H1 (cell line): ENCODE results near the gene CPPED1. TPM values are rescaled to one million over a fixed set of nuclear protein-coding genes. Genes with fewer than 3 reads are reported as not detected.

Experiments used
- CTCF ChIA-PET: fragments of 300-600 bp; sonication (Branson Sonifier 250); formaldehyde crosslinking; loops from one replicate; lab custom pipeline; 2021; ENCODE audit not compliant: partially characterized antibody; lab: Charles Lee
- POLR2A ChIA-PET: fragments of 300-600 bp; sonication (Branson Sonifier 250); formaldehyde crosslinking; loops from one replicate; lab custom pipeline; 2021; ENCODE audit warnings: inconsistent platforms; ENCODE audit not compliant: partially characterized antibody; lab: Charles Lee
- DNase-seq, 2 experiments: peaks; one replicate each; pipeline versions ENCODE4 v3.0.0 to v3.0.0-alpha.2; 2010 to 2022; ENCODE audit warnings: low spot score in 2 of 2, low read depth in 1 of 2, mixed read lengths in 1 of 2
- FAIRE-seq: peaks from 2 replicates; lab custom pipeline; 2011; peaks lifted over from hg19 to GRCh38; lab: Jason Lieb, UNC
- H2AFZ ChIP-seq: 2 replicates; pipeline ENCODE4 v1.8.1; 2012; ENCODE audit warnings: low read length, inconsistent platforms
- H2AK5ac ChIP-seq: 2 replicates; pipeline ENCODE4 v1.6.1; 2013; ENCODE audit warnings: low read depth, low read length
- H2BK120ac ChIP-seq: replicated peaks from 2 replicates; pipeline ENCODE3; 2013; ENCODE audit warnings: low read depth, low read length, inconsistent platforms
- H2BK12ac ChIP-seq: 2 replicates; pipeline ENCODE4 v1.6.1; 2013; ENCODE audit warnings: low read depth, low read length
- H2BK15ac ChIP-seq: 2 replicates; pipeline ENCODE4 v1.6.1; 2013; ENCODE audit warnings: low read length
- H2BK20ac ChIP-seq: 2 replicates; pipeline ENCODE4 v1.6.1; 2013; ENCODE audit warnings: low read length
- H2BK5ac ChIP-seq: 2 replicates; pipeline ENCODE4 v1.6.1; 2013; ENCODE audit warnings: low read depth, low read length
- H3K14ac ChIP-seq: 2 replicates; pipeline ENCODE4 v1.6.1; 2013; ENCODE audit warnings: inconsistent platforms; ENCODE audit not compliant: insufficient read length
- H3K18ac ChIP-seq: 2 replicates; pipeline ENCODE4 v1.6.1; 2013; ENCODE audit warnings: low read length; ENCODE audit errors: extremely low read depth
- H3K23ac ChIP-seq: 2 replicates; pipeline ENCODE4 v1.6.1; 2013; ENCODE audit warnings: inconsistent platforms; ENCODE audit not compliant: insufficient read length
- H3K23me2 ChIP-seq: 2 replicates; pipeline ENCODE4 v1.6.1; 2013; ENCODE audit warnings: low read depth, low read length
- H3K27ac ChIP-seq: 2 replicates; pipeline ENCODE4 v1.6.1; 2011; ENCODE audit warnings: low read depth, low read length, inconsistent platforms
- H3K27me3 ChIP-seq, 4 experiments: replicated peaks in 1 of 4; 1 replicate in 1 of 4; 2 replicates in 3 of 4; pipeline versions ENCODE4 v1.6.1 to v1.8.1; 2011 to 2013; ENCODE audit warnings: low read length in 3 of 4, mild to moderate bottlenecking in 3 of 4, inconsistent platforms in 2 of 4, mixed read lengths in 2 of 4, moderate library complexity in 1 of 4; ENCODE audit not compliant: control insufficient read depth in 3 of 4, insufficient read depth in 3 of 4; ENCODE audit errors: extremely low read depth in 1 of 4
- H3K36me3 ChIP-seq, 4 experiments: 2 replicates each; pipeline versions ENCODE4 v1.6.1 to v1.8.1; 2011 to 2013; ENCODE audit warnings: mild to moderate bottlenecking in 4 of 4, low read length in 3 of 4, moderate library complexity in 2 of 4, control low read depth in 1 of 4, inconsistent platforms in 1 of 4; ENCODE audit not compliant: insufficient read depth in 4 of 4, control insufficient read depth in 2 of 4
- H3K4ac ChIP-seq: replicated peaks from 2 replicates; pipeline ENCODE3; 2013; ENCODE audit warnings: low read length, low read depth, mixed read lengths, inconsistent platforms; ENCODE audit not compliant: insufficient read length
- H3K4me1 ChIP-seq, 4 experiments: replicated peaks in 1 of 4; 1 replicate in 1 of 4; 2 replicates in 3 of 4; pipeline versions ENCODE4 v1.6.1 to v1.8.1; 2011 to 2013; ENCODE audit warnings: low read length in 3 of 4, inconsistent platforms in 2 of 4, mixed read lengths in 1 of 4; ENCODE audit not compliant: insufficient read depth in 4 of 4, control insufficient read depth in 3 of 4
- H3K4me2 ChIP-seq, 2 experiments: 2 replicates each; pipeline versions ENCODE4 v1.6.1 to v1.8.1; 2011 to 2013; ENCODE audit warnings: low read depth in 2 of 2, low read length in 2 of 2, control low read depth in 1 of 2, inconsistent platforms in 1 of 2, mild to moderate bottlenecking in 1 of 2; ENCODE audit not compliant: insufficient read depth in 1 of 2
- H3K4me3 ChIP-seq, 4 experiments: fragments of 200-600, 300-600 bp in 1 of 4; sonication (generic), shearing (Covaris generic), sonication (Bioruptor Twin) in 1 of 4; 2 replicates each; pipeline versions ENCODE4 v1.5.1 to v1.8.1; 2011 to 2016; ENCODE audit warnings: low read length in 4 of 4, low read depth in 3 of 4, control low read depth in 2 of 4, inconsistent platforms in 2 of 4, mild to moderate bottlenecking in 2 of 4, mixed read lengths in 1 of 4, moderate library complexity in 1 of 4; ENCODE audit not compliant: insufficient read depth in 2 of 4; ENCODE audit errors: extremely low read depth in 1 of 4
- H3K56ac ChIP-seq: replicated peaks from 2 replicates; pipeline ENCODE3; 2013; ENCODE audit warnings: low read depth, mild to moderate bottlenecking, mixed read lengths, low read length, inconsistent platforms; ENCODE audit not compliant: insufficient read length
- H3K79me1 ChIP-seq: 2 replicates; pipeline ENCODE4 v1.6.1; 2013; ENCODE audit warnings: low read depth, low read length, control low read depth
- H3K79me2 ChIP-seq, 2 experiments: 2 replicates each; pipeline versions ENCODE4 v1.6.1 to v1.8.1; 2012 to 2013; ENCODE audit warnings: low read length in 2 of 2, mild to moderate bottlenecking in 2 of 2, inconsistent platforms in 1 of 2; ENCODE audit not compliant: insufficient read depth in 2 of 2, control insufficient read depth in 1 of 2
- H3K9ac ChIP-seq, 4 experiments: replicated peaks in 1 of 4; 1 replicate in 1 of 4; 2 replicates in 3 of 4; pipeline versions ENCODE4 v1.6.1 to v1.8.1; 2011 to 2013; ENCODE audit warnings: low read depth in 3 of 4, low read length in 3 of 4, control low read depth in 2 of 4, mild to moderate bottlenecking in 2 of 4, moderate library complexity in 2 of 4, inconsistent platforms in 1 of 4; ENCODE audit errors: extremely low read depth in 1 of 4
- H3K9me3 ChIP-seq, 2 experiments: 2 replicates each; pipeline versions ENCODE4 v1.6.1 to v1.8.1; 2012 to 2013; ENCODE audit warnings: mild to moderate bottlenecking in 2 of 2, moderate library complexity in 2 of 2, control low read depth in 1 of 2, inconsistent platforms in 1 of 2, low read depth in 1 of 2, low read length in 1 of 2, mixed read lengths in 1 of 2; ENCODE audit not compliant: insufficient read depth in 2 of 2
- H4K20me1 ChIP-seq, 2 experiments: replicated peaks in 1 of 2; 2 replicates each; pipeline versions ENCODE3 to v1.8.1; 2011 to 2013; ENCODE audit warnings: inconsistent platforms in 2 of 2, low read length in 2 of 2, mild to moderate bottlenecking in 1 of 2; ENCODE audit not compliant: insufficient read depth in 2 of 2, control insufficient read depth in 1 of 2
- H4K5ac ChIP-seq: 2 replicates; pipeline ENCODE4 v1.6.1; 2013; ENCODE audit warnings: low read length, low read depth, mixed read lengths, inconsistent platforms; ENCODE audit not compliant: insufficient read length
- H4K8ac ChIP-seq: 2 replicates; pipeline ENCODE4 v1.8.0; 2013; ENCODE audit warnings: mild to moderate bottlenecking, moderate library complexity, low read length, inconsistent platforms; ENCODE audit not compliant: insufficient read depth; ENCODE audit errors: extremely low read depth
- H4K91ac ChIP-seq: replicated peaks from 2 replicates; pipeline ENCODE3; 2013; ENCODE audit warnings: low read length, mixed read lengths, inconsistent platforms; ENCODE audit not compliant: insufficient read length
- BACH1 ChIP-seq: IDR thresholded peaks from 2 replicates; pipeline ENCODE4 v1.6.1; 2012; ENCODE audit warnings: low read length, improper control_type of control experiment
- BCL11A ChIP-seq, 2 experiments: IDR thresholded peaks; one replicate each; pipeline ENCODE4 v1.6.1; 2011; ENCODE audit warnings: low read depth in 2 of 2, low read length in 2 of 2, mild to moderate bottlenecking in 2 of 2
- HDAC2 ChIP-seq, 2 experiments: fragments of 300-600 bp in 1 of 2; sonication (generic) in 1 of 2; IDR thresholded peaks; 2 replicates each; pipeline ENCODE4 v1.6.1; 2011 to 2012; ENCODE audit warnings: low read depth in 2 of 2, low read length in 2 of 2, mild to moderate bottlenecking in 2 of 2, moderate library complexity in 2 of 2, borderline replicate concordance in 1 of 2, inconsistent platforms in 1 of 2
- JUN ChIP-seq: IDR thresholded peaks from 2 replicates; pipeline ENCODE4 v1.6.1; 2011; ENCODE audit warnings: low read depth, mild to moderate bottlenecking, improper control_type of control experiment, low read length
- PHF8 ChIP-seq: fragments of 200-600 bp; sonication (generic); conservative IDR thresholded peaks from 2 replicates; pipeline ENCODE4 v1.7.1; 2012; ENCODE audit warnings: low read depth, mild to moderate bottlenecking, inconsistent platforms, low read length, moderate library complexity
- RXRA ChIP-seq: IDR thresholded peaks from 2 replicates; pipeline ENCODE4 v1.6.1; 2011; ENCODE audit warnings: low read depth, mild to moderate bottlenecking, low read length, moderate library complexity; ENCODE audit not compliant: insufficient read depth
- SAP30 ChIP-seq: fragments of 300-600 bp; sonication (generic); IDR thresholded peaks from 2 replicates; pipeline ENCODE4 v1.7.1; 2012; ENCODE audit warnings: low read length, moderate library complexity, mild to moderate bottlenecking, inconsistent platforms; ENCODE audit not compliant: insufficient read depth, insufficient replicate concordance
- TCF12 ChIP-seq: IDR thresholded peaks from 2 replicates; pipeline ENCODE4 v1.6.1; 2011; ENCODE audit warnings: low read depth, mild to moderate bottlenecking, low read length
- TEAD4 ChIP-seq: IDR thresholded peaks from 2 replicates; pipeline ENCODE4 v1.6.1; 2012; ENCODE audit warnings: low read depth, low read length, inconsistent platforms, mixed read lengths
- YY1 ChIP-seq: IDR thresholded peaks from 2 replicates; pipeline ENCODE4 v1.6.1; 2011; ENCODE audit warnings: low read depth, mild to moderate bottlenecking, low read length
- WGBS, 2 experiments: shearing (Covaris generic) in 1 of 2; methylation state at CpG; one replicate each; pipeline versions ENCODE4 v1.1.6 to v1.1.7; 2013 to 2015; ENCODE audit warnings: low lambda C conversion rate in 2 of 2, mixed read lengths in 2 of 2, inconsistent platforms in 1 of 2, low coverage in 1 of 2, missing lambda C conversion rate in 1 of 2; ENCODE audit not compliant: insufficient replicate concordance in 2 of 2, insufficient coverage in 1 of 2, insufficient read length in 1 of 2; ENCODE audit errors: extremely low coverage in 1 of 2, missing lambda C conversion rate in 1 of 2; 5-methylcytosine and 5-hydroxymethylcytosine counted together
- polyA plus RNA-seq, 7 experiments: library from polyadenylated mRNA; depleted of rRNA in 3 of 7; stranded (reverse) in 5 of 7; unstranded in 2 of 7; fragments of >200 nt in 5 of 7; fragments of 200-250 nt in 2 of 7; gene quantifications; 1 replicate in 5 of 7; 2 replicates in 1 of 7; 4 replicates in 1 of 7; pipeline versions ENCODE4 v1.2.1 to v1.2.3, GENCODE V29; 2011 to 2013; ENCODE audit warnings: missing spikeins in 2 of 7, mixed read lengths in 2 of 7
- total RNA-seq: library from RNA; stranded (reverse); fragmentation: NEBNext Ultra II Directional; extraction: Animal tissue kit (Norgen Biotek cat#: 25700); gene quantifications from 2 replicates; pipeline ENCODE4 v1.2.1, GENCODE V29; 2021
- TF ChIP-seq, protein P1 (sequence below): IDR thresholded peaks from 2 replicates; pipeline ENCODE4 v1.6.1; 2011; ENCODE audit warnings: low read length, improper control_type of control experiment
- TF ChIP-seq, protein P2 (sequence below): IDR thresholded peaks from 2 replicates; pipeline ENCODE4 v1.6.1; 2011; ENCODE audit warnings: low read depth, mild to moderate bottlenecking, low read length; ENCODE audit not compliant: insufficient read depth

Gene CPPED1
- total and polyA plus RNA-seq, 2 of the 8 experiments (the other 6 are each of a cell fraction or from before 2014, with no cell fraction given), result 3.5 to 11.2 TPM

DNA sequence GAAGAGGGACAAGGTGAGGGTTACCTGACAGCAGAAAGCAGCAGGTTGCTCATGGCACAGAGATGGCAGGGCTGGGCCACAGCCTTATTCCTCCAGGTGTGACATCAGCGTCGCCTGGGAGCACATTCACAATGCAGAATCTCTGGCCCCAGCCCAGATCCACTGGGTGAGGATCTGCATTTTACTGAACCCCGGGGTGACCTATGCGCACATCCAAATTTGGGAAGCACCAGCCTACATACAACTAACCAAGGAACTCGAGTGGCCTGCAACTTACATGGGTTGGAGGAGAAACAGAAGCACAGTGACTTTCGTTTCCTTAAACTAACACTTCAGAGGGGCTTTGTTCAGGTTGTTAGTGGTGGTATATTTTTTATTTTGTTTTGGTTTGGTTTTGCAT, 17.6 kb downstream of the CPPED1 start:
- no peaks in the 10 kb centered on the region for H3K36me3 ChIP-seq
- no peak overlapping the region for H3K4ac ChIP-seq
- no peak overlapping the region for H3K14ac ChIP-seq
- 0 out of 2 replicates have a peak, but pooled peaks cover 2% of the 10 kb centered on the region for H3K79me1 ChIP-seq
- no peak overlapping the region for H2BK20ac ChIP-seq
- H2BK120ac ChIP-seq, result no peak overlapping the region
- H3K23ac ChIP-seq, result no peak overlapping the region
- H2BK15ac ChIP-seq, result no peak overlapping the region
- H2BK5ac ChIP-seq, result no peak overlapping the region
- no peak overlapping the region for H3K4me3 ChIP-seq
- FAIRE-seq (no peak), DNase-seq (no peak)
- H4K20me1 ChIP-seq, result no peaks in the 10 kb centered on the region
- H2BK12ac ChIP-seq, result no peak overlapping the region
- no peak overlapping the region for H3K9ac ChIP-seq
- ChIA-PET POLR2A (interaction anchor here (1.2 kb wide), 1 partner anchor 8 kb away, joined by 4 read pairs; no protein-coding TSS in a partner anchor), CTCF (interaction anchor here (1.2 kb wide), 1 partner anchor 31 kb away, joined by 3 read pairs; no protein-coding TSS in a partner anchor)
- H3K56ac ChIP-seq, result no peak overlapping the region
- no peak overlapping the region for H4K5ac ChIP-seq
- no peaks in the 10 kb centered on the region for H3K4me1 ChIP-seq
- no peak overlapping the region for H3K27ac ChIP-seq
- no peaks in the 10 kb centered on the region for H3K27me3 ChIP-seq
- H4K91ac ChIP-seq, result no peak overlapping the region
- H3K9me3 ChIP-seq, result peaks cover 0 to 4% of the 10 kb centered on the region in 2 experiments; a peak in 1 of 4 replicates
- no peak overlapping the region for H4K8ac ChIP-seq
- no peak overlapping the region for H2AFZ ChIP-seq
- WGBS, 2 experiments, result 88% methylated on average over 6 of the region's 6 CpGs; no CpG with 5 or more reads in 1 of the 2 experiments
- H3K4me2 ChIP-seq, result no peak overlapping the region
- no peaks in the 10 kb centered on the region for H3K79me2 ChIP-seq
- H2AK5ac ChIP-seq, result no peak overlapping the region
- H3K18ac ChIP-seq, result no peak overlapping the region
- no peaks in the 10 kb centered on the region for H3K23me2 ChIP-seq
- TF ChIP-seq YY1 (no peak), HDAC2 (IDR thresholded peaks at IDR 0.05; ENCODE audit: borderline replicate concordance in 1 of 2, low read depth in 2 of 2, low read length in 2 of 2) (no peak), RXRA (no peak), BACH1 (no peak), TCF12 (no peak), JUN (no peak), TEAD4 (no peak), PHF8 (no peak), SAP30 (no peak), BCL11A (IDR thresholded peaks at IDR 0.05; ENCODE audit: low read depth in 2 of 2, low read length in 2 of 2) (no peak)
- TF ChIP-seq, protein P1, sequence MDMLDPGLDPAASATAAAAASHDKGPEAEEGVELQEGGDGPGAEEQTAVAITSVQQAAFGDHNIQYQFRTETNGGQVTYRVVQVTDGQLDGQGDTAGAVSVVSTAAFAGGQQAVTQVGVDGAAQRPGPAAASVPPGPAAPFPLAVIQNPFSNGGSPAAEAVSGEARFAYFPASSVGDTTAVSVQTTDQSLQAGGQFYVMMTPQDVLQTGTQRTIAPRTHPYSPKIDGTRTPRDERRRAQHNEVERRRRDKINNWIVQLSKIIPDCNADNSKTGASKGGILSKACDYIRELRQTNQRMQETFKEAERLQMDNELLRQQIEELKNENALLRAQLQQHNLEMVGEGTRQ, result no peak
- TF ChIP-seq, protein P2, sequence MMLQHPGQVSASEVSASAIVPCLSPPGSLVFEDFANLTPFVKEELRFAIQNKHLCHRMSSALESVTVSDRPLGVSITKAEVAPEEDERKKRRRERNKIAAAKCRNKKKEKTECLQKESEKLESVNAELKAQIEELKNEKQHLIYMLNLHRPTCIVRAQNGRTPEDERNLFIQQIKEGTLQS, result no peak
